HG02970 (cell line): ENCODE data around the gene DUOX2.
"Not testable (repeated sequence)": the region's sequence is repeated elsewhere in the genome, so short reads cannot be mapped to it uniquely, and the experiment has no call there.

Experiments
- ATAC-seq: cut with Tn5 transposase; IDR thresholded peaks from one replicate; pipeline ENCODE4 v1.9.1; 2021; ENCODE audit warnings: mild to moderate bottlenecking, moderate library complexity, moderate number of reproducible peaks; ENCODE audit not compliant: unreplicated experiment, low FRiP score

The DUOX2 gene

DNA sequence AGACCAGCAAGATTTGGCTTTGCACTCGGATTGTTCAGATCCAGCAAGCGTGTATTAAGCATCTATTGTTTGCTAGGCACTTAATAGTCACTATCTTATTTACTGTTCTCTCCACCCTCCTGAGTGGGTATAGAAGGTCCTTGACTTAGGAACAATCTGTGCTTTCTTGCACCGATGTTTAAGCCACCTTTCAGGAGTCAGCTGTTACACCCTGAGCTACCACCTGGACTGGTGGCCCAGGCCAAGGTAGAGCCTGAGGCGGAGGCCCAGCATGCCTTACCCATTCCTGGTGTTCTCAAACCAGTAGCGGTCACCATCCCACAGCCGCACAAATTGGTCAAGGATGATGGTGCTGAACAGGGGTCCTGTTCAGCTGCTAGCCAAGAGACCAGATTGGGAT lies 25.8 kb upstream of the DUOX2 start:
- ATAC-seq: no peak

DNA sequence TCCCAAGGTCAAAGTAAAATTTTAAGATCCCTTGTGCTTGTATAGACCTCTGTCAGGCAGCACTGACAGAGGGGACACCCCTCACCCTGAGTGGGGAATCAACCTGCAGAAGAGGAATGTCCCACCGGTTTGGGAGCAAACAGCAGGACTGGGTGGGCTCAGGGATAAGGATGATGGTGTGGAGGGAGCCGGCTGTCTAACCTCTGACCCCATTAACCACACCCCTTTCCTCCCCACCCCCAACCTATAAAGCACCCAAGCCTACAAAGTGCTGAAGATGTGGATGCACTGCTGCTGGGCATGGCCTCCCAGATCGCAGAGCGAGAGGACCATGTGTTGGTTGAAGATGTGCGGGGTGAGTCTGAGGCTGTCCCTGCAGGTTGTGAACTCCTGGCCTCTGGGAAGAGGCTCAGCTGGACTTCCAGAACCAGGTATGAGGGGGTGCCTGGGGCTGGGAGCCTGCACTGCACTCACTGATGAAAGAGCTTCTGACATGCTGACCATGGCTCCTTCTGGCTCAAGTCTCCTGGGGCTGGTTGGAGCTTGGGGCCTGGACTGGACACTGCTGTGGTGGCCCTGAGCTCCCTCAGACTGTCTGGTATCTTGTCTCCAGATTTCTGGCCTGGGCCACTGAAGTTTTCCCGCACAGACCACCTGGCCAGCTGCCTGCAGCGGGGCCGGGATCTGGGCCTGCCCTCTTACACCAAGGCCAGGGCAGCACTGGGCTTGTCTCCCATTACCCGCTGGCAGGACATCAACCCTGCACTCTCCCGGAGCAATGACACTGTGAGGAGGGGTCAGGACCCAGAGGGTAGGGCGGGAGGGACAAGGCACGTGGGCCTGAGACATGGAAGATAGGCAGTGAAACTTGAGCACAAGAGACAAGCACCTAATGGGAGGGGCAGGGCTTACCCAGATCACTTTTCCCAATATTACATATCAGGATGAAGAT lies 25.1 kb upstream of the DUOX2 start:
- no peak for ATAC-seq

DNA sequence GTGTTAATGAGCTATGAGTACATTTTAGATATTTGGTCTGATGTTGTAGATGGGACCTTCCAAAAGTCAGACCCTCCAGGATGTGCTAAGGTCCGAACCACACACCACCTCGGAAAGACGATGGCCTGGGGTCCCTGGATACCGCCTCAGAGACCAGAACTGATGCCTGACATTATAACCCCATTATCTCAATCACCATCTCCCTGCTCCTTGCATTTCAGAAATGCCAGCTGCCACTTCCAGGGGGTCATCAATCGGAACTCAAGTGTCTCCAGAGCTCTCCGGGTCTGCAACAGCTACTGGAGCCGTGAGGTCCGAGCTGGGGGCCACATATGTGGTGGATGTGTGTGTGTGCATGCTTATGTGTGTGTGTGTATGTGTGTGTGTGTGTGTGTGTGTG lies 23.7 kb upstream of the DUOX2 start:
- no peak for ATAC-seq

DNA sequence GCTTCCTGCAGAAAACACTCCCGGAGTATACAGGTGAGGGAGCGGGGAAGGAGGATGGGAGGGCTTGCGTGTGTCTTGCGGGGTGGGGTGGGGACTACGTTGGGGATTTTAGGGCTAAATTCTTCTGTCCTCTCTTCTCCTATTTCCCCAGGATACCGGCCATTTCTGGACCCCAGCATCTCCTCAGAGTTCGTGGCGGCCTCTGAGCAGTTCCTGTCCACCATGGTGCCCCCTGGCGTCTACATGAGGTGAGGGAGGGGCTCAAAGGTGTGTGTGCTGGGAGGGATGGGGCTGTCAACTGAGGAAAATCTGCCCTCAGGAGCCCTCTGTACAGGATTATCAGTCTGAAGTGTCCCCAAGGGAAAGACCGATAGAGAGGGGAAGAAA lies 22.4 kb upstream of the DUOX2 start:
- no peak for ATAC-seq

DNA sequence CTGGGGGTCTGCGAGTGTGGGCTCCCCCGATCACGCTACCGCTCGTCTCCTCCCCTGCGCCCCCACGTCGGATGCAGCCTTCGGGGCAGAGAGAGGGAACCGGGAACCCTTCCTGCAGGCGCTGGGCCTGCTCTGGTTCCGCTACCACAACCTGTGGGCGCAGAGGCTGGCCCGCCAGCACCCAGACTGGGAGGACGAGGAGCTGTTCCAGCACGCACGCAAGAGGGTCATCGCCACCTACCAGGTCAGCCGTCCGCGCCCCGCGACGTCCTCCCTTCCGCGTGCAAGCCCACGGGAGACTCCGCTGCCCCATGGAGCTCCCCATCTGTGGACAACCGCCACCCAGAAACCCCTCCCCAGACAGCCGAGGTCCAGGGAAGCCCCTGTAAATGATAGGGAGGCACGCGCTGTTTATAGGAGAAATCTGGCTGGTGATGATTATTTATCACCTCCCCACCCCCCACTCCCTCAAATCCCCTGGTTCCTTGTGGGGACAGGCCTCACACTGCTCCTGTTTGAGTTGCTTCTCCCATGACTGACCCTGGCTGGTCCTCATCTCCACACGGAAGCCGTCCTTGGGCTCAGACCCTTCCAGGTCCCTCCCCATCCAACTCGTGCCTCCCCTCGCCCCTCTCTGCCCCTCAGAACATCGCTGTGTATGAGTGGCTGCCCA lies 21.9 kb upstream of the DUOX2 start:
- not testable (repeated sequence) for ATAC-seq

DNA sequence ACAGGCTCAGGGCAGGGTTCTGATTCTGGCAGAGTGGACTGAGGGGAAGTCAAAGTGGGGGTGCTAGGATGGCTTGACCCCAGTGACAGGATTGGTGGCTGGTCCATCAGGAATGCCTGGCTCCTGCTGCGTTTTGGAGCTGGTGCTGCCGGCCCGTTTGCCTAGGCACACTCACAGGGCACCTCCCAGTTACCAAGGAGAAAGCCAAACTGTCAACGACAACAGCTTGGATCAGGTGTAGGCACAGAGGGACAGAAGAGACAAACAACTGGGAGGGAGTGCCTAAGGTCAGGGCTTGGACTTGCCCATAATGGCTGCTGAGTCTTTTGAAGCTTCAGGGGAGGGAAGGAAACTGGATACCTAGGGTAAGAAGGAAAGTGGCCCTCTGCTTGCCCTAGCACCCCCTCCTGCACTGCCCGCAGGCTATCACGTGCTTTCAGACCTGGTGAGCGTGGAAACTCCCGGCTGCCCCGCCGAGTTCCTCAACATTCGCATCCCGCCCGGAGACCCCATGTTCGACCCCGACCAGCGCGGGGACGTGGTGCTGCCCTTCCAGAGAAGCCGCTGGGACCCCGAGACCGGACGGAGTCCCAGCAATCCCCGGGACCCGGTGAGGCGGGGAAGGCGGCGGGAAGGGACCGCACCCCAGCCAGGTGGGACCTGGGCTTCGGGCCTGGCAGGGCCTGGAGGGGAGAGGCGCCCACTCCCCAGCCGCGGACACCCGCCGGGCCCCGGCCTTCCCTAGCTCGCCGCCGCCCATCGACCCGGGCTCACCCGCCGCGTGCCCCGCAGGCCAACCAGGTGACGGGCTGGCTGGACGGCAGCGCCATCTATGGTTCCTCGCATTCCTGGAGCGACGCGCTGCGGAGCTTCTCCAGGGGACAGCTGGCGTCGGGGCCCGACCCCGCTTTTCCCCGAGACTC lies 21.0 kb upstream of the DUOX2 start:
- no peak for ATAC-seq

DNA sequence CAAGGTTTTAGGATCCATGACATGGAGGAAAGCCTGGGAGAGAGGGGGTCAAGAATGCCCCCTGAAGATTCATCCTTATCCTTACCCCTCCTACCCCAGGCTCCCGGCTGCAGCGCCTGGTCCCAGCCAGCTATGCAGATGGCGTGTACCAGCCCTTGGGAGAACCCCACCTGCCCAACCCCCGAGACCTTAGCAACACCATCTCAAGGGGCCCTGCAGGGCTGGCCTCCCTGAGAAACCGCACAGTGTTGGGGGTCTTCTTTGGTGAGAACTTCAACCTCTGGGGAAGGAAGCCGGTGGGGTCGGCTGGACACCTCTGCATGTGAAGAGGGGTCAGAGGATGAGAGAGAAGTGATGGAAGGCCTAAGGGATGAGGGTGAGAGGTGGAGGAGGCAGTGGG lies 20.1 kb upstream of the DUOX2 start:
- no peak for ATAC-seq

DNA sequence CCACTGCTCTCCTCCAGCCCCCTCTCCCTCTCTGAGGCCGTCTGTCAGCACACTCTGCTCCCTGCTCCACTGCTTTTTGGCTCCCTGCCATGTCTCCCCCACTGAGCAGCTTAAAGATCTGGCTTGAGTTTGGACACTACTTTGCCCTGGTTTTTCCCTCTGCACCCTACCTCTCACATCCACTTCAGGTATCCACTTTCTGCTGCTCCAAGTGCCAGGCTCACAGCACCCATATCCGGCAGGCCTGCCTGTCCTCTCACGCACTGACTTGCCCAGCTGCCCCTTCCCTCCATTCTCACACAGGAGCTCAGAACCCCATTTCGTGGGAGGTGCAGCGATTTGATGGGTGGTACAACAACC lies 19.6 kb upstream of the DUOX2 start:
- ATAC-seq: no peak

DNA sequence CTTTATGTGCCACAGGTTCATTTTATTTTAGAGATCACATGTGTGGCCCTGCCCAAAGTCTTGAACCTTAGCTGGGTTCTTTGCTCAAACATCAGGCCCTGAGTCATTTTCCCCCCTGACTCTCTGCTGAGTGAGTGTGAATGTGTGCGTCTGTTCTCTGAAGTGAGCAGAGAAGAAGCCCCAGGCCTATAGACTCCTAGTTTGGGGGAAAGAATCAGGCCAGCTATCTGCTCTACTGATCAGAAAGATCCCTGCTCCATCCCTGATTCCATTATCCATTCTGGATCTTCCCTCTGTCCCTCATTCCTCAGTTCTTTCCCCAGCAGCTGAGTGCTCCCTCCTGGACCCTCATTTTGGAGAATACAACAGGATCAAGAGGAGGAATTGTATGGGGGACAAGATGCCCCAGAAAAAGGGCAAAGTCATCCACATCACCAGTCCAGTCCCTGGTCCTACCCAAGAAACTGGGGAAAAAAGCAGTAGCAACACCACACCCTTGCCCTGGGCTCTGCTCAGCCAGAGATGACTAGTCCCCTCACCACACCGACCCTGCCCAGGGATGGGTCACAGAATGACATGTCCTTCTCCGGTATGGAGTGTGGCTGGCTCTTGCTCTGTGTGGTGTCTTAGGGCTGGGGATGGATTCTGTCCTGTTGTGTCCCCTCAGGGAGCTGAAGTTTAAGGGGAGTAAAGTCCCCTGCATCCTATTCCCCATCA lies 19.0 kb upstream of the DUOX2 start:
- no peak for ATAC-seq

DNA sequence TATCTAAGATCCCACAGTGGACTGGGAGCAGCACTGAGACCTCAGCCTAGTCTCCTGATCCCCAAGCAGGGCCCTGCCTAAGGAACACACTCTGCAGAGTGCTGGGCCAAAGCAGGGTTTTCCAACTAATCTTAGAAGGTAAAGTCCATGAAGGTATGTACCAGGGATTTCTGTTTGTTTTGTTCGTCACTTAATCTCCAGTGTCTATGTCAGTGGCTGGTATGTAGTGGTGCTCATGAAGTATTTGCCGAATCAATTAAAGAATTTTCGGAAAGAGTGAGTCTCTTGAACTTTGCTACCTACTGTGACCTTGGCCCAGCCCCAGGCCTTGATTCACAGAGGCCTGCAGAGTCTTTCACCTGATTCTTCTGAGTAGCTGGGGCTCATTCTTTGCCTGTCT lies 17.5 kb upstream of the DUOX2 start:
- ATAC-seq: no peak

DNA sequence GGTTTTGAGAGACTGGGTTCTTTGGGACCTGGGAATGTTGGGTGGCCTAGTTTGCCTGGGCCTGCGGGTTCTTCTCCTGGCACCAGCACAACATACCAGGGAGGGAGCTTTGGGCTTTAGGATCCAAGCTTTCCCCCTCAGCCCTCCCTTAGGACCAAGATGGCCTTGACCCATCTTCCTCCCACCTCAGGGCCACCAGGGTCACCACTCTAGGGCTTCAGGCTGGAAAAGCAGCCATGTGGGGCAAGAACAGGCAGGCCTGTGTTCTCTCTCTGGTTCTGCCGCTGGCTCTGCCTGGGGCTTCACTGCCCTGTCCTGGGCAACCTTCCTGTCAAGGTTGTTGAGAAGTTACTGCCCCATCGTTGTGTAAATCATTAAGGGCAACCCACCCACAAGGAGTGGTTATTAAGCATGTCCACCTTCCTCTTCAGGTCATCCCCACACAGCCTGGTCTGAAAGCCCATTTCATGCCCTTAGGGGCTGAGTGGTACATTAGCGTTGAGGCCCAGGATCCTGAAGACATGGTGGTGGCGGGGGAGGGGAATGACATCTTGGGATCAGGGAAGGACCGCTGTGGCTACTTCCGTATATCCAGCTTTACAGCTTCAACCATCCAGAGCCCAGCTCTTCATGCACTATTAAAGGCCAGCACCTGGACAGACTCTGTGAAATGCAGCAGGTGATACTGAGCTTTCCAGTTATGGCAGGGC lies 16.5 kb upstream of the DUOX2 start:
- no peak for ATAC-seq

DNA sequence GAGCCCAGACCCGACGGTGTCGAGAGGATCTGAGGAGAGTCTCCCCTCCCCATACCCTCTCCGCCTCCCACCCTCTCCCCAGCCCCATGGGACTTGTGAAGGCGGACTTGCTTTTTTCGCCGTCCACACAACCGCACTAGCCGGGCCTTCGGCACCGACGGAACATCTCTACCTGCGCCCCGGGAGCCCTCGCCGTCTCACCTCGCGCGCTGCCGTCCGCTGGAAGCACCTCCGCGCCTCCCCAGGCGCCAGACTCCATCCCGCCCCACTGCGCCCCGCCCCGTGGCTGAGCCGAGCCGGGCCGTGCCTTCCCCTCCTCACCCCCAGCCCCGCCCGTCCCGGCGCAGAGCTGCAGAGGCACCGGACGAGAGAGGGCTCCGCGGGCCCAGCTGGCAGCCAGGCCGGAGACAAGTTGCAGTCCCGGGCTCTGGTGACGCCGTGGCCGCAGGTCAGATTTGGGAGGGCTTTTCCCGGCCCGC lies 15.7 kb upstream of the DUOX2 start, which contains the start of the genes DUOX1 and DUOXA1:
TSS of gene DUOX1 (plus strand) at position 344 of the 479 bp plus-strand sequence. CDS start 1,973 bp downstream, outside the sequence.
TSS of gene DUOXA1 (minus strand) at position 229 of the 479 bp plus-strand sequence. CDS start 6,865 bp downstream, outside the sequence.
- no peak for ATAC-seq

DNA sequence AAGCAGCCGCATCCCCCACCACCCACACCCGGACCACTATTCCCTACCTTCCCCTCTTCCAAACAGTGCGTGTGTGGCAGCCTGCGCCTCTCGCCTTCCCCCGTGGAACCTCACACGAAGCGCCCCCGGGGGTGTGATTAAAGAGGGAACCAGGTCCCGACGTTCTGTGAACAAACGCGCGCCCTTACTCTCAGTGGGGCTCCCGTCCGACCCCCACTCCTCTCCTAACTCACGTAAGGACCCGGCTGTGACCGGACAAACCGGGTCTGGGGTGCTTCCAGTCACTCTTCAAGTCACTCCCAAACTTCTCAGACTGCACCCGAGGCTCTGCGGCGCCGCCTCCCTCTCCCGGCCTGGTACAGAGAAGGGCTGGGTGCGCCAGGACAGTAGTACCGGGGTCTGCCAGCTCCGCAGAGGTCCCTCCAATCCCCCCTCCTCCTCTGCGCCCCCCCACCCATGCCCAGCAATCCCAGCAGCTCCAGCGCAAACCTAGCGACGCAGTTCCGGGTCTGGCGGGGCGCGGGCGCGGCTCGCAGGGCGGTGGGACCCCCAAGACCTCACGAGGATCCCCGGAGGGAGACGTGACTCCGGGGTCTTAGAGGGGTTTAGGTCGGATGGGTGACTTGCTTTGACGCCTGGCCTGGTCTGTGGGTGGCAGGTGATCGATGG lies 15.1 kb upstream of the DUOX2 start:
- no peak for ATAC-seq

DNA sequence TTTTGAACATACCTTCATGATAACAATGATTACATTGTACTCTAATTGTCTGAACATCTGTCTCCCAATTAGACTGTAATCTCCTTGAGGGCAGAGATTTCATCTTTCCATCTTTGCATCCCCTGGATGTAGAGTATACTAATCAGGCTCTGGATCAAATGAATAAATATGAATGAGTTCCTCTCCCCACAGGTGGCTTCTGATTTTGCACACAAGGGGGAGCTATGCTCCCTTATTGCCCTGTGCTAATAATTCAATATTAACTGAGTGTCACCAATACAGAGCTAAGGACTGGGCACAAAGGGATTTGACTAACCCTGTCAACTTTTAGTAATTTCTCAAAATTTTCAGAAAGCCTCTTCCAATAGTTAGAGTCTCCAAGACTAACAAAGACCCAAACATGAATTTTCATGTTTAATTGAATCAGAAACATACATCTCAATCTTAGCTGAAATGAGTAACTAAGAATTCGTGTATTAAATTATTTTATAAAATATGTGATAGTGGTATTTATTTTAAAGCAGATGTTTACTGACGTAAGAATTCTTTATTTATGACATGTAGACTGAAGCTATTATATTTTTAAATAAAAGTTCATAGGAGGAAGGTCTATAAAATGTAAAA lies 12.7 kb upstream of the DUOX2 start:
- ATAC-seq: no peak

DNA sequence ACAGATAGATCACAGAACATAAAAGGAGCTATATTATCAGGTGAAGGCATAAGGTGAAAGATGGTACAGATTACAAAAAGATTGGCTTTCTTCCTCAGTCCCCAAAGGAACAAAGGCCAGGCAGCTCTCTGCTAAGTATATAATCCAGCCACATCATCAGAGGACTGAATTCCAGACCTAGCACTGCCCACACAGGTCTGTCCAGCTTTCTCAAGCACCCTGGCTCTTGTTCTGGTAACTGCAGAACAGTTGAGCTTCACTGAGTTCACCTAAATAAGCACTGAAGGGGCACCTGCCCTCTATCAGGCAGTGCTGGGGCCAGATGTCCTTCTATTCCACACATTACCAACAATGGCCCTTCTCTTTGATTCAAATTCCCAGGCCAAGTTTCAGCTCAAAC lies 9.4 kb upstream of the DUOX2 start:
- no peak for ATAC-seq

DNA sequence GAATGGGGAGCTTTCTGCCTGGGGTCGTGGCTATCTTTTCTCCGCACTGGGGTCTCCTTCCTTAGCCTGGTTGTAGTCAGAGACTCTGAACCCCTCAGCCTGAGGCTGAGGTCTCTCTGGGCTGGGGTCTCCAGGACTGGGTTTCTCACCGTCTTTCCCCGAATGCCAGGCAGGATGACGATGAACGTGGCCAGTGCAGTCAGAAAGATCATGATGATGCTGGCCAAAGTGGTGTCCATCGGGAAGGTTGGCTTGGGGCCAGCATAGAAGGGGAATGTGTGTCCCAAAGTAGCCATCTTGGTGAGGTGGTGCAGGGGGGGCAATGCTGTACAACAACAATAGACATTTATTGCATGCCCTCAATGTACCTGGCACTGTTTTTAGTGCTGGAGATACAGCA lies 8.7 kb upstream of the DUOX2 start:
- no peak for ATAC-seq

DNA sequence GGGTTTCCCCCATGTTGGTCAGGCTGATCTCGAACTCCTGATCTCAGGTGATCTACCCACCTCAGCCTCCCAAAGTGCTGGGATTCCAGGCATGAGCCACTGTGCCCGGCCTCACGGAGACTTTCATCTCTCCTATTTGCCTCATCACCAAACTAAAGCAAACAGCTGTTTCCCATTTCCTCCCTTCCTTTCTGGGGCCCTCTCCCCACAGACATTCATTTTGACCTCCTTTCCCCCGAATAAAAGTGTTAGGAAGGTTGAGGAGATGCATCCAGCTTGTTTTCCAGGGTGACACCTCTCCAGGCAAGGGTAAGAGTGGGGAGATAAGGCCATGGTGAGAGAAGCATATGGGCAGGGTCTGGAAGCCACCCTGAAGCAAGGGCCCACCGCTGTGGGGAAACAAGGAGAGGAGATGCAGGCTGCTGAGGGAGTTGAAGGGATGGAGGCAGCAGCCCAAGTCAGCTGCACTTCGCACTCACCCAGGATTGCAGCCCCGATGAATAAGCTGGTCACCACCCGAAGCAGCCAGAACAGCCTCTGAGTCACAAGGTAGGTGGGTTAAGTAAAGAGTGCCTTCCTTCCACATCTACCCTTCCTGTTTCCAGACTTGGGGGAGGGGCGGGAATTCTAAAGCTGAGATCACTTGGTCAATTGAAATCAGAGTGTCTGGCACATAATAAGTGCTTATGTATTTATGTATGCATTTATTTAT lies 7.9 kb upstream of the DUOX2 start:
- ATAC-seq: no peak

DNA sequence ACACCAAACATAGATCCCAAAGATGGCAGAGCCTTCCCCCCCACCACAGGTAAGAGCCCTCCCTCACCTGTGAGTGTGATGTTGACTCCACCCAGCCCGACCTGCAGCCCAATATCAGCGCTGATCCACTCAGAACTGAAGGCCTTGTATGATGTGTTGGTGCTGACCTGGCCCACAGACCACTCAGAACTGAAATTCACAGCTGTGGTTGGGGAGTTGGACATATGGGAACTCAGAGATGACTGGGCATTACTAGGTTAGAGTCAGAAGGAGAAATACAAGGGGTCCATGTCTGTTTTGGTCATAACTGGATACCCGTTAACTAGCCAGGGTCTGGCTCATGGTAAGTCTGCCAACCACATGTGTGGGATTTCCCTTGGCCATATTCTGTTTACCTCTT lies 7.0 kb upstream of the DUOX2 start:
- no peak for ATAC-seq
